Suppressor macrophage treated with lipopolysaccharide for 4 hours (primary cell): ENCODE results near the gene ARHGAP22.

Experiments
- DNase-seq: peaks from one replicate; pipeline ENCODE4 v3.0.0-alpha.2; 2020

ARHGAP22 gene

GRCh38 chr10:48606530-48607355 lies 1.9 kb upstream of the ARHGAP22 start:
- peak; percentile 94 for DNase-seq

GRCh38 chr10:48605786-48606529 lies 1.1 kb upstream of the ARHGAP22 start:
- DNase-seq, result peak; percentile 46

- peak; percentile 68 for DNase-seq
Measured at GRCh38 chr10:48604039-48604990, 558 bp downstream of the ARHGAP22 start.

- DNase-seq, result no peak
Measured at GRCh38 chr10:48603421-48604038, 1.3 kb downstream of the ARHGAP22 start.

- no peak for DNase-seq
Measured at GRCh38 chr10:48602401-48603135, 2.3 kb downstream of the ARHGAP22 start.

GRCh38 chr10:48601789-48602188 lies 3.1 kb downstream of the ARHGAP22 start:
- no peak for DNase-seq

GRCh38 chr10:48600645-48601505 lies 4.0 kb downstream of the ARHGAP22 start:
- DNase-seq, result no peak

GRCh38 chr10:48599830-48600134 lies 5.1 kb downstream of the ARHGAP22 start:
- DNase-seq, result no peak

GRCh38 chr10:48598936-48599829 lies 5.7 kb downstream of the ARHGAP22 start:
- DNase-seq, result no peak

- DNase-seq, result no peak
Measured at GRCh38 chr10:48598243-48598935, 6.5 kb downstream of the ARHGAP22 start.

GRCh38 chr10:48595539-48595932 lies 9.3 kb downstream of the ARHGAP22 start:
- no peak for DNase-seq

GRCh38 chr10:48594803-48595538 lies 9.9 kb downstream of the ARHGAP22 start:
- DNase-seq, result no peak

- DNase-seq, result no peak
Measured at GRCh38 chr10:48594371-48594770, 10.5 kb downstream of the ARHGAP22 start.

- no peak for DNase-seq
Measured at GRCh38 chr10:48592346-48592745, 12.5 kb downstream of the ARHGAP22 start.

GRCh38 chr10:48590945-48591344 lies 13.9 kb downstream of the ARHGAP22 start:
- no peak for DNase-seq

GRCh38 chr10:48589266-48589665 lies 15.6 kb downstream of the ARHGAP22 start:
- no peak for DNase-seq

GRCh38 chr10:48587819-48588218 lies 17.1 kb downstream of the ARHGAP22 start:
- DNase-seq, result no peak

GRCh38 chr10:48587101-48587500 lies 17.8 kb downstream of the ARHGAP22 start:
- DNase-seq, result no peak

GRCh38 chr10:48582970-48583369 lies 21.9 kb downstream of the ARHGAP22 start:
- no peak for DNase-seq
